PFSK-1 (cell line): ENCODE results near the gene RGS14.

ENCODE experiments used
- FOXP2 ChIP-seq: optimal IDR thresholded peaks from 2 replicates; pipeline ENCODE3; 2011; ENCODE audit warnings: borderline replicate concordance, control low read depth, inconsistent platforms; ENCODE audit not compliant: insufficient read depth; ENCODE audit errors: extremely low read length, extremely low read depth
- POLR2AphosphoS5 ChIP-seq: IDR thresholded peaks from 2 replicates; pipeline ENCODE4 v1.6.1; 2012; ENCODE audit warnings: low read depth, mild to moderate bottlenecking, control low read depth, low read length, moderate library complexity
- SIN3A ChIP-seq: IDR thresholded peaks from 2 replicates; pipeline ENCODE4 v1.6.1; 2012; ENCODE audit warnings: mild to moderate bottlenecking, low read length, moderate library complexity, borderline replicate concordance; ENCODE audit not compliant: insufficient read depth
- TAF1 ChIP-seq: IDR thresholded peaks from 2 replicates; pipeline ENCODE4 v1.6.1; 2012; ENCODE audit warnings: low read length, control low read depth, borderline replicate concordance; ENCODE audit not compliant: insufficient read depth
- TF ChIP-seq, protein P1 (sequence below), 2 experiments: IDR thresholded peaks; 2 replicates each; pipeline versions ENCODE4 v1.6.1 to v1.8.0; 2011 to 2012; ENCODE audit warnings: low read depth in 2 of 2, low read length in 2 of 2, control low read depth in 1 of 2, inconsistent platforms in 1 of 2, mild to moderate bottlenecking in 1 of 2, moderate library complexity in 1 of 2; ENCODE audit not compliant: insufficient read depth in 1 of 2

DNA sequence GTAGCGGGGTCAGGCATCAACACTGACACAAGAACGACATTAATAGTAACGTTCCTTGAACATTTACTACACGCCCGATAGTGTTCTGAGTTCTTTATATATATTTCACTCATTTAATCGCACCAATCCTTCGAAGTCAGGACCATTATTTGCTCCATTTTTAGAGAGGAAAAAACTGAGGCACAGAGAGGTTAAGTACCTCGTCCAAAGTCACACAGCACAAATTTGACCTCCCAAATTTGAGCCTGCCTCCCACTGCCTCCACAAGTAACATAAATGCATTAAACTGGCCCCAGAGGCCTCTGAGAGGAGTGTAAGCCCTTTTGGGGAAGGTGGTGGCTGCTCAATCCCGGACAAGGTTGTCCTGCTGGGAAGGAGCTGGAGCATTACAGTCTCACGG lies 5.8 kb downstream of the RGS14 start:
- TF ChIP-seq SIN3A (no peak), TAF1 (no peak), POLR2AphosphoS5 (no peak), FOXP2 (no peak)
- TF ChIP-seq, protein P1, sequence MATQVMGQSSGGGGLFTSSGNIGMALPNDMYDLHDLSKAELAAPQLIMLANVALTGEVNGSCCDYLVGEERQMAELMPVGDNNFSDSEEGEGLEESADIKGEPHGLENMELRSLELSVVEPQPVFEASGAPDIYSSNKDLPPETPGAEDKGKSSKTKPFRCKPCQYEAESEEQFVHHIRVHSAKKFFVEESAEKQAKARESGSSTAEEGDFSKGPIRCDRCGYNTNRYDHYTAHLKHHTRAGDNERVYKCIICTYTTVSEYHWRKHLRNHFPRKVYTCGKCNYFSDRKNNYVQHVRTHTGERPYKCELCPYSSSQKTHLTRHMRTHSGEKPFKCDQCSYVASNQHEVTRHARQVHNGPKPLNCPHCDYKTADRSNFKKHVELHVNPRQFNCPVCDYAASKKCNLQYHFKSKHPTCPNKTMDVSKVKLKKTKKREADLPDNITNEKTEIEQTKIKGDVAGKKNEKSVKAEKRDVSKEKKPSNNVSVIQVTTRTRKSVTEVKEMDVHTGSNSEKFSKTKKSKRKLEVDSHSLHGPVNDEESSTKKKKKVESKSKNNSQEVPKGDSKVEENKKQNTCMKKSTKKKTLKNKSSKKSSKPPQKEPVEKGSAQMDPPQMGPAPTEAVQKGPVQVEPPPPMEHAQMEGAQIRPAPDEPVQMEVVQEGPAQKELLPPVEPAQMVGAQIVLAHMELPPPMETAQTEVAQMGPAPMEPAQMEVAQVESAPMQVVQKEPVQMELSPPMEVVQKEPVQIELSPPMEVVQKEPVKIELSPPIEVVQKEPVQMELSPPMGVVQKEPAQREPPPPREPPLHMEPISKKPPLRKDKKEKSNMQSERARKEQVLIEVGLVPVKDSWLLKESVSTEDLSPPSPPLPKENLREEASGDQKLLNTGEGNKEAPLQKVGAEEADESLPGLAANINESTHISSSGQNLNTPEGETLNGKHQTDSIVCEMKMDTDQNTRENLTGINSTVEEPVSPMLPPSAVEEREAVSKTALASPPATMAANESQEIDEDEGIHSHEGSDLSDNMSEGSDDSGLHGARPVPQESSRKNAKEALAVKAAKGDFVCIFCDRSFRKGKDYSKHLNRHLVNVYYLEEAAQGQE (IDR thresholded peaks at IDR 0.05; ENCODE audit: insufficient read depth in 1 of 2, low read depth in 2 of 2, low read length in 2 of 2), result no peak
